Vagina (tissue), 2 donors: ENCODE data around the gene FFAR3. TPM values are rescaled to one million over a fixed set of nuclear protein-coding genes. Genes with fewer than 3 reads are reported as not detected.

Experiments
- DNase-seq, 2 donors: peaks; one replicate each; pipeline ENCODE4 v3.0.0-alpha.2; 2017; ENCODE audit errors: extremely low spot score in 2 of 2
- H3K27ac ChIP-seq: fragments of 200-600 bp; sonication (generic); one replicate; pipeline ENCODE4 v1.5.1; 2019
- H3K27me3 ChIP-seq: fragments of 200-600 bp; sonication (generic); one replicate; pipeline ENCODE4 v1.5.1; 2019
- H3K36me3 ChIP-seq, 2 donors: fragments of 200-600 bp; sonication (generic); one replicate each; pipeline ENCODE4 v1.5.1; 2017 to 2019
- H3K4me1 ChIP-seq: fragments of 200-600 bp; sonication (generic); one replicate; pipeline ENCODE4 v1.5.1; 2019
- H3K4me3 ChIP-seq, 2 donors: fragments of 200-600 bp; sonication (generic); 1 replicate in 1 of 2; 2 replicates in 1 of 2; pipeline ENCODE4 v1.5.1; 2016 to 2019
- H3K9me3 ChIP-seq: fragments of 200-600 bp; sonication (generic); one replicate; pipeline ENCODE4 v1.5.1; 2019
- POLR2A ChIP-seq, 2 donors: fragments of 450-650 bp; IDR thresholded peaks; one replicate each; pipeline ENCODE4 v1.6.1; 2017; ENCODE audit warnings: antibody characterized with exemption in 2 of 2, mild to moderate bottlenecking in 2 of 2, moderate library complexity in 2 of 2
- POLR2AphosphoS5 ChIP-seq, 2 donors: sonication (generic); formaldehyde crosslinking; IDR thresholded peaks; one replicate each; pipeline ENCODE4 v1.9.0; 2017; ENCODE audit warnings: antibody characterized with exemption in 2 of 2, mild to moderate bottlenecking in 2 of 2, low read depth in 1 of 2; ENCODE audit not compliant: insufficient read depth in 1 of 2
- intact Hi-C: fragments of 100-400 bp; cut with DNase I; formaldehyde crosslinking; loops from one replicate; pipeline ENCODE4 v1.15.1; 2023
- total RNA-seq: library from RNA; depleted of rRNA; stranded (reverse); fragments of >200 nt; gene quantifications from one replicate; pipeline ENCODE4 v1.2.3, GENCODE V29; 2016
- TF ChIP-seq, protein P1 (sequence below), 3 experiments: fragments of 450-650 bp in 2 of 3; fragments of 200-600 bp in 1 of 3; sonication (generic) in 1 of 3; IDR thresholded peaks; one replicate each; pipeline ENCODE4 v1.5.1; 2017 to 2019; ENCODE audit warnings: antibody characterized with exemption in 3 of 3, mild to moderate bottlenecking in 2 of 3, moderate library complexity in 2 of 3

FFAR3 gene
- total RNA-seq, 1 donor from 2014 or later, result not detected

DNA sequence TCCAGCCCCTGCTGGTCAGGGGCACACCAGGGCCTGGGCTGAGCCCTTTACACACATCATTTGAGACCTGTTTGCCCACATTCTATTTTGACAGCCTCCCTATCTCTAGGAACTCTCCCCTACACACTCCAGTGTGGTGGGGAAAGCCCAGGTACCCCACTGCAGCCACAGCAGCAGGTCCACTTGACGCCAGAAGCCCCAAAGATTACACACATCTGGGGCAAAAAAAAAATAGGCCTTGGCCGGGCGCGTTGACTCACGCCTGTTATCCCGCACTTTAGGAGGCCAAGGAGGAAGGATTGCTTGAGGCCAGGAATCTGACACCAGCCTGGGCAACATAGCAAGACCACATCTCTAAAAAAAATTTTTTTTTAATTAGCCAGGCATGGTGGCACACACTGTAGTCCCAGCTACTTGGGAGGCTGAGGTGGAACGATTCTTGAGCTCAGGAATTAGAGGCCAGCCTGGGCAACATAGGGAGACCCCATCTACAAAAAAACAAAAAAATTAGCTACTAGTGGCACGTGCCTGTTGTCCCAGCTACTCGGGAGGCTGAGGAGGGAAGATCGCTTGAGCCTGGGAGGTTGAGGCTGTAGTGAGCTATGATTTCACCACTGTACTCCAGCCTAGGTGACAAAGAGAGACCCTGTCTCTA, 47.3 kb upstream of the FFAR3 start:
- Histone ChIP-seq H3K36me3 (no peaks in the 10 kb centered on the region), H3K27ac (no peak overlapping the region), H3K4me1 (no peaks in the 10 kb centered on the region), H3K4me3 (no peak overlapping the region), H3K9me3 (no peaks in the 10 kb centered on the region), H3K27me3 (no peaks in the 10 kb centered on the region)
- intact Hi-C loops, result loop anchor here (10.0 kb wide), 1 partner anchor 496 kb away; no protein-coding TSS in a partner anchor
- TF ChIP-seq, protein P1, sequence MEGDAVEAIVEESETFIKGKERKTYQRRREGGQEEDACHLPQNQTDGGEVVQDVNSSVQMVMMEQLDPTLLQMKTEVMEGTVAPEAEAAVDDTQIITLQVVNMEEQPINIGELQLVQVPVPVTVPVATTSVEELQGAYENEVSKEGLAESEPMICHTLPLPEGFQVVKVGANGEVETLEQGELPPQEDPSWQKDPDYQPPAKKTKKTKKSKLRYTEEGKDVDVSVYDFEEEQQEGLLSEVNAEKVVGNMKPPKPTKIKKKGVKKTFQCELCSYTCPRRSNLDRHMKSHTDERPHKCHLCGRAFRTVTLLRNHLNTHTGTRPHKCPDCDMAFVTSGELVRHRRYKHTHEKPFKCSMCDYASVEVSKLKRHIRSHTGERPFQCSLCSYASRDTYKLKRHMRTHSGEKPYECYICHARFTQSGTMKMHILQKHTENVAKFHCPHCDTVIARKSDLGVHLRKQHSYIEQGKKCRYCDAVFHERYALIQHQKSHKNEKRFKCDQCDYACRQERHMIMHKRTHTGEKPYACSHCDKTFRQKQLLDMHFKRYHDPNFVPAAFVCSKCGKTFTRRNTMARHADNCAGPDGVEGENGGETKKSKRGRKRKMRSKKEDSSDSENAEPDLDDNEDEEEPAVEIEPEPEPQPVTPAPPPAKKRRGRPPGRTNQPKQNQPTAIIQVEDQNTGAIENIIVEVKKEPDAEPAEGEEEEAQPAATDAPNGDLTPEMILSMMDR (IDR thresholded peaks at IDR 0.05), result no peak
- no peak for TF ChIP-seq POLR2A (IDR thresholded peaks at IDR 0.05)
- DNase-seq, result no peak

DNA sequence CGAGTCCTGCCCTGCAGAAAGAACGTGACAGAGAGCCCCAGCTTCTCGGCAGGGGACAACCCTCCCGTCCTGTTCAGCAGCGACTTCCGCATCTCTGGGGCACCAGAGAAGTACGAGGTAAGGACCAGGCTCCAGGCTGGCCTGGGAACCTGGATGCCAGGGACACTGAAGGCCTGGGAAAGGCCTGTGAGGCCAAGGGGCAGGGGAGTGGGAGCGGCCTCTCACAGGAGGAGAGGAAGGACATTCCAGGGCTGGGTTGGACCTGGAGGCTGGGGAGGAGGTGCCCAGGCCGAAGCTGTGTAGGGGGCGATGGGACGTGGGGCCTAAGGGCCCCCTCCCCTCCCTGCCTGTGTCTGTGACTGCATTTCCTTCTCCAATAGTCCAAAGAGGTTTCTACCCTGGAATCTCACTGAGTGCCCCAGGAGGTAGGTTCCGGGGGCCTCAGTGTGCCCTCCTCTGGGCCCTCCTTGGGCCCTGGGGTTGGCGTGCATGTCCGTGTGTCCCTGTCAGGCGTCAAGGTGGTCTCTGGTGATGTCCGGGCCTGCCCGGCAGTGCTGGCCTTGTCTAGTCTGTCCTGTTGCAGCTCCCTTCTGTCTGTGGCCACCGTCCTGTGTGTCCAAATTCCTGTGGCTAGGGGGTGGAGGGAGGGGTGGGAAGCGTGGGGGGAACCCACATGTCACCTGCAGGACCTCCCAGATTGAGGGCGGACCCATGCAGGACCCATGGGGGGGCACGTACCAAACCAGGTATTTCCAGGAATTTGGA, 46.2 kb upstream of the FFAR3 start:
- Histone ChIP-seq H3K36me3 (no peaks in the 10 kb centered on the region), H3K27me3 (no peaks in the 10 kb centered on the region), H3K4me1 (no peaks in the 10 kb centered on the region), H3K27ac (no peak overlapping the region), H3K9me3 (no peaks in the 10 kb centered on the region), H3K4me3 (no peak overlapping the region)
- intact Hi-C loops, result loop anchor here (10.0 kb wide), 1 partner anchor 497 kb away; no protein-coding TSS in a partner anchor
- DNase-seq, result no peak
- TF ChIP-seq POLR2A (IDR thresholded peaks at IDR 0.05) (no peak), POLR2AphosphoS5 (IDR thresholded peaks at IDR 0.05; ENCODE audit: insufficient read depth in 1 of 2, low read depth in 1 of 2) (no peak)
- TF ChIP-seq, protein P1 (IDR thresholded peaks at IDR 0.05), result no peak

DNA sequence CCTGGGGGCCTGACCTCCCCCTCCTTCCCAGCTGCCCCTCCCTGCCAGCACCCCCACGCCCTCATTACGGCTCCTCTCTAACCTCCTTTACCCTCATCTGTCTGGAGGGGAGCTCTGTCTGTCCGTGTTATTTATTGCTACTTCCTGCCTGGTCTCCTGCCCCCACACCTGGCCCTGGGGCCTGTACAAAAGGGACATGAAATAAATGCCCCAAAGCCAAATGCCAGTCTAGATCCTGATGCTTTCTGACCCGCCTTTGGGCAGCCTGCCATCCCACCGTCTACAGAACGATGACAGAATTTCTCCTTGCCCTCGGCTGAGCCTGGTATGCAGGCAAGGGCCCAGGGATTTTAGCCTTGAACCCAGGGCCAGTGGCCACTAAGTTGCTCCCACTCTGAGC, 44.7 kb upstream of the FFAR3 start:
- Histone ChIP-seq H3K4me3 (no peak overlapping the region), H3K27ac (no peak overlapping the region), H3K36me3 (no peaks in the 10 kb centered on the region), H3K27me3 (no peaks in the 10 kb centered on the region), H3K4me1 (peaks cover 10% of the 10 kb centered on the region), H3K9me3 (no peaks in the 10 kb centered on the region)
- intact Hi-C loops, result loop anchor here (10.0 kb wide), 1 partner anchor 499 kb away; no protein-coding TSS in a partner anchor
- no peak for DNase-seq
- TF ChIP-seq, protein P1 (IDR thresholded peaks at IDR 0.05), result no peak
- TF ChIP-seq POLR2A (IDR thresholded peaks at IDR 0.05) (no peak), POLR2AphosphoS5 (IDR thresholded peaks at IDR 0.05; ENCODE audit: insufficient read depth in 1 of 2, low read depth in 1 of 2) (no peak)

DNA sequence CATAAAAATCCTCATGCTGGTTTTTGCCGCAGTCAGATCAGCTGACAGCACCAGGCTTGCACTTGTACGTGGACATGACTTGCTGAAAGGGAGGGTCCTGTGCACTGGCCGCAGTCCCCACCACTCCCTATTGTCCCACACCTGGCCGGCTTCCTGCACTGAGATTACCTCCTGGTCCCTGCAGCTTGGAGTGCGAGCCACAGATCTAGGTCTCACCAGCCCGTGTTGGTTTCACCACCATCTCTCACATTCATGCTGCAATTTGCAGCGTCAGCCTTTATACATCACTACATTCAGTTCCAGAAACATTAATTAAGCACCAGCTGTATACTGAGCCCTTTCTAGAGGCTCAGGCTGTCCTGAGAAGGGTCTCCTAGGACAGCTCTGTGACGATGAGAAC, 44.2 kb upstream of the FFAR3 start:
- H3K27me3 ChIP-seq, result no peaks in the 10 kb centered on the region
- no peaks in the 10 kb centered on the region for H3K9me3 ChIP-seq
- no peak overlapping the region for H3K27ac ChIP-seq
- intact Hi-C loops, result loop anchor here (10.0 kb wide), 1 partner anchor 499 kb away; no protein-coding TSS in a partner anchor
- H3K4me3 ChIP-seq, result no peak overlapping the region
- peaks cover 14% of the 10 kb centered on the region for H3K4me1 ChIP-seq
- no peak for TF ChIP-seq POLR2AphosphoS5 (IDR thresholded peaks at IDR 0.05; ENCODE audit: insufficient read depth in 1 of 2, low read depth in 1 of 2)
- TF ChIP-seq, protein P1 (IDR thresholded peaks at IDR 0.05), result no peak
- TF ChIP-seq POLR2A (IDR thresholded peaks at IDR 0.05), result no peak
- no peak for DNase-seq
- no peaks in the 10 kb centered on the region for H3K36me3 ChIP-seq
